H9 (cell line): ENCODE results near the gene NHERF2. TPM values are rescaled to one million over a fixed set of nuclear protein-coding genes. Genes with fewer than 3 reads are reported as not detected.

Experiments used
- DNase-seq: peaks from one replicate; pipeline ENCODE4 v3.0.0-alpha.2; 2017
- H2AFZ ChIP-seq: one replicate; pipeline ENCODE4 v1.6.1; 2013; ENCODE audit warnings: mild to moderate bottlenecking, low read length, control low read depth, moderate library complexity
- H2AK5ac ChIP-seq: 2 replicates; pipeline ENCODE4 v1.6.1; 2013; ENCODE audit warnings: low read length, control low read depth, mixed read lengths; ENCODE audit not compliant: insufficient read length
- H2BK120ac ChIP-seq: one replicate; pipeline ENCODE4 v1.6.1; 2013; ENCODE audit warnings: low read depth, mild to moderate bottlenecking, low read length, control low read depth, inconsistent platforms; ENCODE audit not compliant: poor library complexity, severe bottlenecking
- H2BK12ac ChIP-seq: 2 replicates; pipeline ENCODE4 v1.6.1; 2013; ENCODE audit warnings: low read length, control low read depth, mixed read lengths, low read depth; ENCODE audit not compliant: insufficient read length
- H2BK15ac ChIP-seq: 2 replicates; pipeline ENCODE4 v1.6.1; 2013; ENCODE audit warnings: low read depth, low read length, control low read depth
- H2BK20ac ChIP-seq: one replicate; pipeline ENCODE4 v1.6.1; 2013; ENCODE audit warnings: low read depth, mild to moderate bottlenecking, low read length, control low read depth, inconsistent platforms; ENCODE audit not compliant: poor library complexity, severe bottlenecking
- H2BK5ac ChIP-seq: 2 replicates; pipeline ENCODE4 v1.6.1; 2013; ENCODE audit warnings: low read length, control low read depth, mixed read lengths; ENCODE audit not compliant: insufficient read length
- H3K14ac ChIP-seq: 2 replicates; pipeline ENCODE4 v1.6.1; 2013; ENCODE audit warnings: low read length, control low read depth; ENCODE audit not compliant: insufficient read depth
- H3K18ac ChIP-seq: 2 replicates; pipeline ENCODE4 v1.6.1; 2013; ENCODE audit warnings: low read depth, mild to moderate bottlenecking, mixed read lengths, low read length, control low read depth; ENCODE audit not compliant: insufficient read length
- H3K23ac ChIP-seq: 2 replicates; pipeline ENCODE4 v1.6.1; 2013; ENCODE audit warnings: low read length, control low read depth, mixed read lengths, low read depth; ENCODE audit not compliant: insufficient read length
- H3K23me2 ChIP-seq: 2 replicates; pipeline ENCODE4 v1.6.1; 2013; ENCODE audit warnings: low read depth, mild to moderate bottlenecking, mixed read lengths, low read length, control low read depth; ENCODE audit not compliant: insufficient read length, poor library complexity, severe bottlenecking
- H3K27ac ChIP-seq: 2 replicates; pipeline ENCODE4 v1.5.1; 2013; ENCODE audit warnings: low read length, control low read depth, mixed read lengths, low read depth; ENCODE audit not compliant: insufficient read length
- H3K27me3 ChIP-seq: 2 replicates; pipeline ENCODE4 v1.6.1; 2013; ENCODE audit warnings: low read length, control low read depth, inconsistent platforms; ENCODE audit not compliant: insufficient read depth
- H3K4ac ChIP-seq: 2 replicates; pipeline ENCODE4 v1.6.1; 2013; ENCODE audit warnings: low read depth, mild to moderate bottlenecking, control low read depth, inconsistent platforms, low read length, moderate library complexity
- H3K4me1 ChIP-seq: 2 replicates; pipeline ENCODE4 v1.6.1; 2013; ENCODE audit warnings: low read length, control low read depth, inconsistent platforms; ENCODE audit not compliant: insufficient read depth
- H3K4me2 ChIP-seq: 2 replicates; pipeline ENCODE4 v1.6.1; 2013; ENCODE audit warnings: low read length, control low read depth, mixed read lengths; ENCODE audit not compliant: insufficient read length, insufficient read depth
- H3K56ac ChIP-seq: 2 replicates; pipeline ENCODE4 v1.6.1; 2013; ENCODE audit warnings: low read depth, mild to moderate bottlenecking, mixed read lengths, low read length, control low read depth; ENCODE audit not compliant: insufficient read length
- H3K79me1 ChIP-seq: 2 replicates; pipeline ENCODE4 v1.6.1; 2013; ENCODE audit warnings: low read depth, mild to moderate bottlenecking, moderate library complexity, low read length, control low read depth, inconsistent platforms; ENCODE audit not compliant: insufficient read depth, poor library complexity, severe bottlenecking
- H3K79me2 ChIP-seq: 2 replicates; pipeline ENCODE4 v1.6.1; 2013; ENCODE audit warnings: low read length, control low read depth, inconsistent platforms; ENCODE audit not compliant: insufficient read depth
- H3K9ac ChIP-seq: 2 replicates; pipeline ENCODE4 v1.6.1; 2013; ENCODE audit warnings: low read length, control low read depth, mixed read lengths; ENCODE audit not compliant: insufficient read length; ENCODE audit errors: extremely low read depth
- H3K9me3 ChIP-seq: one replicate; pipeline ENCODE4 v1.6.1; 2013; ENCODE audit warnings: low read depth, low read length, inconsistent platforms; ENCODE audit not compliant: control insufficient read depth
- H3T11ph ChIP-seq: one replicate; pipeline ENCODE4 v1.6.1; 2013; ENCODE audit warnings: mild to moderate bottlenecking, low read length, control low read depth, inconsistent platforms
- H4K20me1 ChIP-seq: one replicate; pipeline ENCODE4 v1.6.1; 2013; ENCODE audit not compliant: control insufficient read depth, insufficient read length, insufficient read depth
- H4K5ac ChIP-seq: 2 replicates; pipeline ENCODE4 v1.6.1; 2013; ENCODE audit warnings: low read depth, mild to moderate bottlenecking, mixed read lengths, low read length, control low read depth; ENCODE audit not compliant: insufficient read length
- H4K8ac ChIP-seq: replicated peaks from 2 replicates; pipeline ENCODE4 v1.6.1; 2013; ENCODE audit warnings: low read length, control low read depth, mixed read lengths, low read depth; ENCODE audit not compliant: insufficient read length
- H4K91ac ChIP-seq: 2 replicates; pipeline ENCODE4 v1.6.1; 2013; ENCODE audit warnings: low read depth, mild to moderate bottlenecking, moderate library complexity, mixed read lengths, low read length, control low read depth; ENCODE audit not compliant: insufficient read length
- H3K27ac Mint-ChIP-seq, 3 experiments: 2 replicates in 2 of 3; 3 replicates in 1 of 3; pipeline ENCODE4 v1.8.0; 2020 to 2021; ENCODE audit warnings: mixed read lengths in 3 of 3, mild to moderate bottlenecking in 1 of 3, moderate library complexity in 1 of 3
- H3K27me3 Mint-ChIP-seq: 2 replicates; pipeline ENCODE4 v1.8.0; 2021; ENCODE audit warnings: low read depth, mild to moderate bottlenecking, moderate library complexity, mixed read lengths
- H3K36me3 Mint-ChIP-seq, 3 experiments: 2 replicates in 2 of 3; 3 replicates in 1 of 3; pipeline ENCODE4 v1.8.0; 2020 to 2021; ENCODE audit warnings: low read depth in 3 of 3, mixed read lengths in 3 of 3; ENCODE audit not compliant: insufficient read depth in 1 of 3
- H3K4me1 Mint-ChIP-seq, 2 experiments: 2 replicates each; pipeline ENCODE4 v1.8.0; 2020; ENCODE audit warnings: mixed read lengths in 2 of 2
- H3K4me3 Mint-ChIP-seq, 2 experiments: 2 replicates in 1 of 2; 3 replicates in 1 of 2; pipeline ENCODE4 v1.8.0; 2020 to 2021; ENCODE audit warnings: mild to moderate bottlenecking in 2 of 2, mixed read lengths in 2 of 2, moderate library complexity in 1 of 2
- H3K9me3 Mint-ChIP-seq, 2 experiments: 2 replicates in 1 of 2; 3 replicates in 1 of 2; pipeline ENCODE4 v1.8.0; 2020; ENCODE audit warnings: mild to moderate bottlenecking in 2 of 2, mixed read lengths in 2 of 2, moderate library complexity in 1 of 2
- CTCF ChIP-seq: fragments of 200-600 bp; sonication (generic); conservative IDR thresholded peaks from 3 replicates; pipeline ENCODE4 v1.8.0; 2021; ENCODE audit warnings: antibody characterized with exemption, mild to moderate bottlenecking
- WGBS: extraction: QIAGEN DNeasy Blood & Tissue Kit; methylation state at CpG from one replicate; pipeline ENCODE4 v1.1.7; 2013; ENCODE audit warnings: missing lambda C conversion rate, low lambda C conversion rate, mixed read lengths; ENCODE audit not compliant: insufficient read length; ENCODE audit errors: extremely low coverage; 5-methylcytosine and 5-hydroxymethylcytosine counted together
- total RNA-seq: library from RNA; stranded (reverse); gene quantifications from 2 replicates; pipeline ENCODE4 v1.2.1, GENCODE V29; 2021

Gene NHERF2
- total RNA-seq, 1 experiment from 2014 or later, result 15.3 TPM

- no peaks in the 10 kb centered on the region for H3K9me3 Mint-ChIP-seq
Observed at GRCh38 chr16:2079991-2080390, 53.3 kb downstream of the NHERF2 start.

More at GRCh38 chr16:2079991-2080390, 53.3 kb downstream of the NHERF2 start:
- TF ChIP-seq CTCF, result no peak
- no peak overlapping the region for H2BK5ac ChIP-seq
- H2BK120ac ChIP-seq, result no peak overlapping the region
- no peaks in the 10 kb centered on the region for H3K23me2 ChIP-seq
- no peak overlapping the region for H3K56ac ChIP-seq
- H3K9ac ChIP-seq, result no peak overlapping the region
- no peak overlapping the region for H3K4me2 ChIP-seq
- no peak overlapping the region for H3K4me3 Mint-ChIP-seq
- no peak overlapping the region for H3K14ac ChIP-seq
- no peak overlapping the region for H2BK20ac ChIP-seq
- H2AK5ac ChIP-seq, result no peak overlapping the region
- H3K36me3 Mint-ChIP-seq, result peaks cover 0 to 22% (median 20%) of the 10 kb centered on the region in 3 experiments; a peak in 5 of 7 replicates
- H3K27me3 ChIP-seq, result no peaks in the 10 kb centered on the region
- H4K91ac ChIP-seq, result no peak overlapping the region
- H3K23ac ChIP-seq, result no peak overlapping the region
- no peak overlapping the region for H3K27ac Mint-ChIP-seq
- H3K9me3 ChIP-seq, result no peaks in the 10 kb centered on the region
- H3K4me1 Mint-ChIP-seq, result no peaks in the 10 kb centered on the region
- WGBS, result no CpG with 5 or more reads among the region's 16 CpGs
- H4K8ac ChIP-seq, result no peak overlapping the region
- H4K5ac ChIP-seq, result no peak overlapping the region
- no peak overlapping the region for H2BK15ac ChIP-seq
- no peak overlapping the region for H3T11ph ChIP-seq
- H3K18ac ChIP-seq, result no peak overlapping the region
- H3K4me1 ChIP-seq, result no peaks in the 10 kb centered on the region
- DNase-seq, result no peak
- no peak overlapping the region for H3K4ac ChIP-seq
- H3K79me1 ChIP-seq, result no peaks in the 10 kb centered on the region
- no peaks in the 10 kb centered on the region for H3K27me3 Mint-ChIP-seq
- no peaks in the 10 kb centered on the region for H4K20me1 ChIP-seq
- no peak overlapping the region for H3K27ac ChIP-seq
- H2AFZ ChIP-seq, result no peak overlapping the region
- no peaks in the 10 kb centered on the region for H3K79me2 ChIP-seq
- H2BK12ac ChIP-seq, result no peak overlapping the region
